ENCODE data around the gene HOXB2.
"Not testable (repeated sequence)": the region's sequence is repeated elsewhere in the genome, so short reads cannot be mapped to it uniquely, and the experiment has no call there.

The HOXB2 gene

GRCh38 chr17:48541036-48541576, 3.8 kb downstream of the HOXB2 start:
- no peak for DNase-seq (ENCODE audit: low read depth in 2 of 2)

GRCh38 chr17:48540213-48540612, 4.7 kb downstream of the HOXB2 start:
- DNase-seq (ENCODE audit: low read depth in 2 of 2) = no peak

- DNase-seq (ENCODE audit: low read depth in 2 of 2) = no peak
These were observed 5.7 kb downstream of the HOXB2 start for GRCh38 chr17:48539177-48539576.

- no peak for DNase-seq (ENCODE audit: low read depth in 2 of 2)
These were observed 7.6 kb downstream of the HOXB2 start for GRCh38 chr17:48537316-48537715.

GRCh38 chr17:48535793-48536559, 8.9 kb downstream of the HOXB2 start:
- DNase-seq (ENCODE audit: low read depth in 2 of 2) = not testable (repeated sequence)

GRCh38 chr17:48532261-48532660, 12.6 kb downstream of the HOXB2 start:
- no peak for DNase-seq (ENCODE audit: low read depth in 2 of 2)

- no peak for DNase-seq (ENCODE audit: low read depth in 2 of 2)
These were observed 14.0 kb downstream of the HOXB2 start, which contains the start of gene HOXB1 for GRCh38 chr17:48530887-48531272. Gene HOXB1, minus strand, starts transcription at chr17:48531011. Its CDS starts 107 bp downstream, at chr17:48530904.

- no peak for DNase-seq (ENCODE audit: low read depth in 2 of 2)
These were observed 14.6 kb downstream of the HOXB2 start for GRCh38 chr17:48530208-48530886.

- no peak for DNase-seq (ENCODE audit: low read depth in 2 of 2)
These were observed 15.3 kb downstream of the HOXB2 start for GRCh38 chr17:48529683-48530009.

GRCh38 chr17:48528936-48529682, 15.8 kb downstream of the HOXB2 start:
- no peak for DNase-seq (ENCODE audit: low read depth in 2 of 2)

GRCh38 chr17:48528153-48528935, 16.6 kb downstream of the HOXB2 start:
- no peak for DNase-seq (ENCODE audit: low read depth in 2 of 2)

GRCh38 chr17:48527547-48527932, 17.4 kb downstream of the HOXB2 start:
- DNase-seq (ENCODE audit: low read depth in 2 of 2) = no peak

GRCh38 chr17:48526608-48527546, 18.0 kb downstream of the HOXB2 start:
- DNase-seq (ENCODE audit: low read depth in 2 of 2) = no peak

GRCh38 chr17:48523010-48523409, 21.9 kb downstream of the HOXB2 start:
- no peak for DNase-seq (ENCODE audit: low read depth in 2 of 2)

GRCh38 chr17:48522031-48522653, 22.8 kb downstream of the HOXB2 start:
- DNase-seq (ENCODE audit: low read depth in 2 of 2) = no peak

GRCh38 chr17:48520631-48521079, 24.3 kb downstream of the HOXB2 start:
- DNase-seq (ENCODE audit: low read depth in 2 of 2) = no peak

- no peak for DNase-seq (ENCODE audit: low read depth in 2 of 2)
These were observed 25.5 kb downstream of the HOXB2 start for GRCh38 chr17:48519427-48519826.

- no peak for DNase-seq (ENCODE audit: low read depth in 2 of 2)
These were observed 27.4 kb downstream of the HOXB2 start for GRCh38 chr17:48517478-48517877.

GRCh38 chr17:48515925-48516900, 28.7 kb downstream of the HOXB2 start:
- DNase-seq (ENCODE audit: low read depth in 2 of 2) = no peak
